GM18861 (cell line): ENCODE measurements around the gene OTP.

ENCODE experiments used
- ATAC-seq: cut with Tn5 transposase; IDR thresholded peaks from one replicate; pipeline ENCODE4 v1.9.1; 2021; ENCODE audit not compliant: unreplicated experiment

Gene OTP

DNA sequence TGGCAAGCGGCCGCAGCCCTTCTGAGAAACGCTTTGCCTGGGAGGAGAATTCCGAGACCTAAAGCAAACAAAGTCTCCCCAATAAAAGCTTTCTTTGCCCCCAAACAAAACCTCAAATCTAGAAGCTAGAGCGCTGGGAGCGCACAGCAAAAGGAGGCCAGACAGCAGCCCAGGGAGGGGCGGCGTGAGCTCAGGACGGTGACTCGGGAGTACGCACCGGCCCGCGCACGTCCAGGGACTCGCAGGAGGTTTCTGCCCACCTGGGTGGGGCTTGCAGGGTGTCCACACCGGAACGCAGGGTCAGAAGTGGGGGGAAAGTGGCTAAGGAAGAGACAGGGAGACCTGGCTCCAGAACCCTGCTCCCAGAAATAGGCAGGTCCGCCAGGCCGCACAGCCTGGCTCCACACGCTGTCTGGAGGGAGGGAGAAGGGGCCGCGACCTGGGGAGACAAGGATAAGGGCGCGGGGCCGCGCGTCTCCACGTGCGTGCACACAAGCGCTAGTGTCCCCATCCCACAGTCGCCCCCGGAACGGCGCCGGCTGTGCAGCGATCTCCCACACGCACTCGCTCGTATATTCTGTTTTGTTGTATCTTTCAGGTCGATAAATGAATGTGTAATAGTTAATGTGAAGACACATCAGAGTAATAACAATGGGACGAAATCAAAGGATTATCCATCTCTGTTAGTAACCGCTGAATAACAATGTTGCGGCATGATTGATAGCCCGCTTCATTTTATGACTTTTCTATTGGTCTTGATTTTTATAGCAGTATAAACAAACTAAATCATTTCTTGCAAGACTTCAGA lies 2.3 kb upstream of the OTP start:
- no peak for ATAC-seq

GRCh38 chr5:77638763-77639671 lies 504 bp upstream of the OTP start:
- no peak for ATAC-seq

DNA sequence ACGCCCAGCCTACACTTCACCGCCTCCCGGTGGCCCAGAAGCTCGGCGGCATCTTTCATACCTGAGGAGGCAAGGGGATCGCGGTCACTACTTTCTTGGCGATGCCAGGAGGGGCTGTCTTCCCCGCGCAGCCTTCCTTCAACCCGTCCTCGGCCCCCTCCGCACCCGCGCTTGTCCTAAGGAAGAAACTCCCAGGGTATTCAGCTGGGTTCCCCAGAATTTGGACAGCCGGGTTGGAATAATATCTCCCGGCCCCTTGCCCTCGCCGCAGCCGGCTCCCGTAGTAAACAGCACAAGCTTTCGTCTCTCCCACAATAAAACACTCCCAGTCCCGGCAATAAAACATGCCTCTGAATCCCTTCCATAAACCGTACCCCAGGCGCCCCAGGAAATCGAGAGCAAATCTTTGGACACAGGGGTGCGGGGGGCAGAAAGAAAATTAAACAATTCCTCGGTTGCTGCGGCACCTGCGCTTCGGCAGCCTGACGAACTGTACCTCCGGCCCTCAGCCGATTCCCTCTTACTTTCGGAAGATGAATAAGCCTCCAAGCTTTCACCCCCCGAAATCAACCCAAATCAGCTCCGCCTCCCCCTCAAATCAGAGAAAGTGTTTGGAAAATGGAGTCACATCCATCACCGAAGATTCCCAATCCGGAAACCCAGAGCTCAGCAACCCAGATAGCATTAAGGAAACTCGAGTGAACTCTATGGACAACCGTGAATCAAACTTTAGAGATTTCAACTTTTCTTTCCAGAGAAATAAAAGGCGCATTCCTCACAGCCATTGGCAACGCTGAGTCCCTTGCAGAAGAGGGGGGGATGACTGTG lies 1.1 kb downstream of the OTP start:
- no peak for ATAC-seq

- no peak for ATAC-seq
Observed at GRCh38 chr5:77636641-77637169, 1.8 kb downstream of the OTP start.

GRCh38 chr5:77635917-77636640 lies 2.4 kb downstream of the OTP start:
- ATAC-seq, result no peak

GRCh38 chr5:77635067-77635916 lies 3.2 kb downstream of the OTP start:
- no peak for ATAC-seq

- no peak for ATAC-seq
Observed at GRCh38 chr5:77633709-77634108, 4.8 kb downstream of the OTP start.

DNA sequence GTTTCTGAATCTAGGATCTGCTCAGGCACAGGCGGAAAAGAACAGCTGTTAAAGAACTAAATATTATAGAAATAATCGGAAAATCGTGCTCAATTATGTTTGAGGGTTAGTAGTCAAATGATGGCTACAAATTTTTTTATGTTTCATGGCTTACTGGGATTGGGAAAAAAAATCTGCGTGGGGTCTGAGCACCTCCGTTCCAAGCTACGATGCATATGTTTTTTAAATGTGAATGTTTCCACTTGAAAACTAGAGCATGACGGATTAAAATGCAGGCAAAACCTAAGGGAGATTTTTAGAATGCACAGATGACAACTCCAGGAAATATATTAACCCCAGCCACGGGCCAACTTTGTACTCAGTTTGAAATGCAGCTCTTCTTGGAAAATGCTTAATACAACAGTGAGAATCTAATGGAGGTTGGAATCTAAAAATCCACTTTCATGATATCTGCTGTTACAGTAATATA lies 5.3 kb downstream of the OTP start:
- ATAC-seq, result no peak

- ATAC-seq, result no peak
Observed at GRCh38 chr5:77632526-77633206, 5.8 kb downstream of the OTP start.

- ATAC-seq, result peak; percentile 80
Observed at GRCh38 chr5:77630114-77630680, 8.3 kb downstream of the OTP start.

GRCh38 chr5:77629509-77630113 lies 8.9 kb downstream of the OTP start:
- ATAC-seq, result no peak

- no peak for ATAC-seq
Observed at GRCh38 chr5:77628840-77629508, 9.5 kb downstream of the OTP start.

- no peak for ATAC-seq
Observed at GRCh38 chr5:77627869-77628674, 10.4 kb downstream of the OTP start.

GRCh38 chr5:77623203-77623740 lies 15.2 kb downstream of the OTP start:
- no peak for ATAC-seq

DNA sequence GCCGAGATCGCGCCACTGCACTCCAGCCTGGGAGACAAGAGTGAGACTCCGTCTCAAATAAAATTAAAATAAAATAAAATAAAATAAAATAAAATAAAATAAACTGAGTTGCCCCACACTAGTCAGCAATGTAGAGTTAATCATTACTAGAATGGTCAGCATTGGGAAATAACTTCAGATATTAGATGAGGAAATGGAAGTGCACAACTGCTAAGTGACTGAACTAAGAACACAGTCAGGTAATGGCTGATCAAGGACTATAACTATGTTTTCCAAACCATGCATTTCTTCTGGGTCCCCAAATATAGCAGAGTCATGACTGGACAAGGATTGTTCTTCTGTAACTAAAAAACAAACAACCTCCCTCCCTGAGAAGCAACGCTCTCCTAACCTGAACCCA lies 17.1 kb downstream of the OTP start:
- no peak for ATAC-seq

- ATAC-seq, result no peak
Observed at GRCh38 chr5:77620405-77620804, 18.1 kb downstream of the OTP start.
